B cell (primary cell): ENCODE measurements around the gene PNMA8B. TPM values are rescaled to one million over a fixed set of nuclear protein-coding genes. Genes with fewer than 3 reads are reported as not detected.
"Not testable (repeated sequence)": the region's sequence is repeated elsewhere in the genome, so short reads cannot be mapped to it uniquely, and the experiment has no call there.

Experiments used
- ATAC-seq: fragments of 200-7000 bp; cut with Tn5 transposase; one replicate; pipeline ENCODE4 v1.10.0; 2021; ENCODE audit warnings: low read depth, mild to moderate bottlenecking, moderate number of reproducible peaks, moderate library complexity
- CTCF ChIA-PET: fragments of 350-600 bp; sonication (Branson Sonifier 250); formaldehyde crosslinking; loops from one replicate; lab custom pipeline; 2021; ENCODE audit warnings: antibody characterized with exemption, inconsistent platforms; lab: Charles Lee
- POLR2A ChIA-PET: fragments of 350-600 bp; sonication (Branson Sonifier 250); formaldehyde crosslinking; loops from one replicate; lab custom pipeline; 2021; ENCODE audit warnings: antibody characterized with exemption; lab: Charles Lee
- DNase-seq: peaks from one replicate; pipeline ENCODE4 v3.0.0; 2013
- H2AFZ ChIP-seq: 2 replicates; pipeline ENCODE4 v1.6.1; 2012; ENCODE audit warnings: mild to moderate bottlenecking, low read depth, low read length; ENCODE audit not compliant: insufficient read depth, poor library complexity, severe bottlenecking
- H3K27ac ChIP-seq, 2 donors: 1 replicate in 1 of 2; 2 replicates in 1 of 2; pipeline ENCODE4 v1.5.1; 2012 to 2013; ENCODE audit warnings: low read length in 2 of 2, mild to moderate bottlenecking in 2 of 2, moderate library complexity in 1 of 2
- H3K27me3 ChIP-seq, 4 experiments: fragments of 200-600 bp in 1 of 4; sonication (generic) in 1 of 4; replicated peaks in 1 of 4; 1 replicate in 2 of 4; 2 replicates in 2 of 4; pipeline versions ENCODE4 v1.6.1 to v1.7.0; 2013 to 2016; ENCODE audit warnings: low read length in 3 of 4, mild to moderate bottlenecking in 2 of 4, mixed read lengths in 1 of 4, moderate library complexity in 1 of 4; ENCODE audit not compliant: insufficient read depth in 4 of 4, control insufficient read depth in 3 of 4; ENCODE audit errors: control extremely low read depth in 1 of 4
- H3K36me3 ChIP-seq, 2 experiments: replicated peaks in 1 of 2; 1 replicate in 1 of 2; 2 replicates in 1 of 2; pipeline versions ENCODE4 v1.6.1 to v1.7.1; 2013; ENCODE audit warnings: low read length in 1 of 2; ENCODE audit not compliant: insufficient read depth in 2 of 2, control insufficient read depth in 1 of 2; ENCODE audit errors: control extremely low read depth in 1 of 2, extremely low read depth in 1 of 2
- H3K4me1 ChIP-seq, 2 donors: fragments of 200-600 bp in 1 of 2; sonication (generic) in 1 of 2; 1 replicate in 1 of 2; 2 replicates in 1 of 2; pipeline versions ENCODE4 v1.5.1 to v1.6.1; 2013 to 2017; ENCODE audit warnings: low read length in 2 of 2; ENCODE audit not compliant: control insufficient read depth in 2 of 2, insufficient read depth in 2 of 2
- H3K4me2 ChIP-seq: replicated peaks from 2 replicates; pipeline ENCODE3; 2012; ENCODE audit warnings: mild to moderate bottlenecking, low read depth, low read length; ENCODE audit not compliant: poor library complexity, severe bottlenecking
- H3K4me3 ChIP-seq, 5 experiments: fragments of 200-600 bp in 1 of 5; sonication (generic) in 1 of 5; 1 replicate in 3 of 5; 2 replicates in 2 of 5; pipeline versions ENCODE4 v1.5.1 to v1.7.0; 2011 to 2016; ENCODE audit warnings: low read length in 4 of 5, mild to moderate bottlenecking in 4 of 5, low read depth in 2 of 5, control low read depth in 1 of 5, moderate library complexity in 1 of 5; ENCODE audit not compliant: insufficient read depth in 1 of 5; ENCODE audit errors: control extremely low read depth in 1 of 5, extremely low read depth in 1 of 5
- H3K79me2 ChIP-seq: fragments of 200-600 bp; sonication (generic); one replicate; pipeline ENCODE4 v1.6.0; 2016; ENCODE audit warnings: low read length; ENCODE audit not compliant: control insufficient read depth, insufficient read depth
- H3K9ac ChIP-seq: fragments of 200-600 bp; sonication (generic); 2 replicates; pipeline ENCODE4 v1.6.1; 2017; ENCODE audit warnings: mild to moderate bottlenecking, low read length, moderate library complexity
- H3K9me3 ChIP-seq, 3 donors: one replicate each; pipeline versions ENCODE4 v1.6.1 to v1.7.1; 2013; ENCODE audit warnings: low read length in 2 of 3; ENCODE audit not compliant: control insufficient read depth in 2 of 3, insufficient read depth in 1 of 3; ENCODE audit errors: control extremely low read depth in 1 of 3
- H4K20me1 ChIP-seq: 2 replicates; pipeline ENCODE4 v1.6.0; 2012; ENCODE audit warnings: mild to moderate bottlenecking, low read length; ENCODE audit not compliant: insufficient read depth, control insufficient read depth, poor library complexity, severe bottlenecking
- H3K27ac Mint-ChIP-seq: one replicate; pipeline ENCODE4 v1.8.0; 2021; ENCODE audit warnings: mixed read lengths
- H3K27me3 Mint-ChIP-seq: one replicate; pipeline ENCODE4 v1.8.0; 2021; ENCODE audit warnings: mixed read lengths
- H3K4me1 Mint-ChIP-seq: one replicate; pipeline ENCODE4 v1.8.0; 2021; ENCODE audit warnings: mixed read lengths
- H3K4me3 Mint-ChIP-seq: one replicate; pipeline ENCODE4 v1.8.0; 2021; ENCODE audit warnings: mixed read lengths
- H3K9me3 Mint-ChIP-seq: one replicate; pipeline ENCODE4 v1.8.0; 2022; ENCODE audit warnings: mixed read lengths; ENCODE audit not compliant: insufficient read depth
- CTCF ChIP-seq: fragments of 200-600 bp; IDR thresholded peaks from one replicate; pipeline ENCODE4 v1.8.0; 2022; ENCODE audit warnings: antibody characterized with exemption, mild to moderate bottlenecking
- EZH2 ChIP-seq: IDR thresholded peaks from 2 replicates; pipeline ENCODE4 v1.6.1; 2012; ENCODE audit warnings: borderline replicate concordance, low read depth, mild to moderate bottlenecking, moderate library complexity, low read length; ENCODE audit not compliant: insufficient read depth, poor library complexity, severe bottlenecking
- WGBS: methylation state at CpG from one replicate; pipeline ENCODE4 v1.1.5; 2013; ENCODE audit warnings: missing lambda C conversion rate; ENCODE audit not compliant: insufficient coverage; 5-methylcytosine and 5-hydroxymethylcytosine counted together
- intact Hi-C: fragments of 100-400 bp; cut with micrococcal nuclease; formaldehyde crosslinking; loops from one replicate; pipeline ENCODE4 v1.10.0; 2022
- polyA plus RNA-seq: library from polyadenylated mRNA; depleted of rRNA; stranded (reverse); fragments of >200 nt; gene quantifications from 2 replicates; pipeline ENCODE4 v1.2.3, GENCODE V29; 2012
- total RNA-seq, 2 donors: library from RNA; stranded (reverse); fragments of 120-200 nt in 1 of 2; gene quantifications; 1 replicate in 1 of 2; 2 replicates in 1 of 2; pipeline versions ENCODE4 v1.2.3 to v1.2.4, GENCODE V29; 2013 to 2022

PNMA8B gene
- total and polyA plus RNA-seq, 2 donors (not counting 1 experiment from before 2014, with no cell fraction given) = 0.10 to 0.32 TPM

GRCh38 chr19:46497773-46498172, 2.1 kb upstream of the PNMA8B start:
- Histone ChIP-seq H4K20me1 (no peaks in the 10 kb centered on the region), H3K27ac (no peak overlapping the region), H3K4me3 (no peak overlapping the region), H3K36me3 (no peaks in the 10 kb centered on the region), H3K4me1 (peaks cover 24 to 29% of the 10 kb centered on the region in 2 donors), H2AFZ (no peak overlapping the region), H3K27me3 (peaks cover 0 to 34% (median 15%) of the 10 kb centered on the region in 4 experiments), H3K79me2 (no peaks in the 10 kb centered on the region), H3K4me2 (no peak overlapping the region), H3K9ac (no peak overlapping the region), H3K9me3 (no peaks in the 10 kb centered on the region)
- POLR2A ChIA-PET = no interaction called here
- CTCF ChIA-PET = no interaction called here
- ATAC-seq (no peak), DNase-seq (no peak)
- H3K27me3 Mint-ChIP-seq = peaks cover 35% of the 10 kb centered on the region
- intact Hi-C loops = no loop called here
- no peak overlapping the region for H3K27ac Mint-ChIP-seq
- H3K4me1 Mint-ChIP-seq = peaks cover 17% of the 10 kb centered on the region
- TF ChIP-seq CTCF = no peak
- TF ChIP-seq EZH2 = no peak
- 87% methylated on average over 4 of the region's 8 CpGs for WGBS
- H3K4me3 Mint-ChIP-seq = no peak overlapping the region
- H3K9me3 Mint-ChIP-seq = no peaks in the 10 kb centered on the region

GRCh38 chr19:46496886-46497285, 1.2 kb upstream of the PNMA8B start:
- H3K4me3 Mint-ChIP-seq, ATAC-seq, H4K20me1 ChIP-seq, H3K79me2 ChIP-seq, H3K9me3 ChIP-seq, intact Hi-C loops, H2AFZ ChIP-seq, DNase-seq, H3K9ac ChIP-seq, POLR2A ChIA-PET, H3K9me3 Mint-ChIP-seq, H3K4me2 ChIP-seq, CTCF ChIA-PET, H3K27ac ChIP-seq, H3K27ac Mint-ChIP-seq, H3K36me3 ChIP-seq, H3K4me3 ChIP-seq: not testable (repeated sequence)
- H3K27me3 ChIP-seq = peaks cover 0 to 43% (median 22%) of the 10 kb centered on the region in 4 experiments
- H3K4me1 ChIP-seq = peaks cover 25 to 34% of the 10 kb centered on the region in 2 donors
- 100% methylated on average over 1 of the region's 4 CpGs for WGBS
- Mint-ChIP-seq H3K4me1 (peaks cover 19% of the 10 kb centered on the region), H3K27me3 (peaks cover 37% of the 10 kb centered on the region)
